Measurements from ENCODE around the gene CCL28. TPM values are rescaled to one million over a fixed set of nuclear protein-coding genes. Genes with fewer than 3 reads are reported as not detected.

CCL28 gene
- total and polyA plus RNA-seq, 2 of the 13 experiments (the other 11 are each of a cell fraction or from before 2014, with no cell fraction given) = 0.03 TPM; not detected in 1

GRCh38 chr5:43370352-43370751, 41.8 kb downstream of the CCL28 start:
- intact Hi-C loops (cut with micrococcal nuclease; ENCODE audit: unreplicated experiment) (no loop called here), in situ Hi-C loops (cut with HindIII; ENCODE audit: extremely low pct_ligation_motif_present, low pct_unique_long_range_greater_than_20kb) (no loop called here)
- no peaks in the 10 kb centered on the region for H3K79me2 ChIP-seq (ENCODE audit: insufficient read depth, low read length)
- H2AFZ ChIP-seq (ENCODE audit: low read length) = no peak overlapping the region
- H3K27ac ChIP-seq (ENCODE audit: extremely low read length, insufficient read depth, low read length) = no peak overlapping the region
- no peaks in the 10 kb centered on the region for H3K9me3 ChIP-seq (ENCODE audit: low read length)
- no peaks in the 10 kb centered on the region for H3K36me3 ChIP-seq (replicated peaks in 1 of 2; ENCODE audit: control insufficient read depth in 1 of 2, insufficient read depth in 2 of 2, low read length in 2 of 2)
- no peaks in the 10 kb centered on the region for H3K27me3 ChIP-seq (ENCODE audit: control insufficient read depth in 1 of 2, insufficient read depth in 2 of 2, low read length in 2 of 2)
- ATAC-seq (no peak), DNase-seq (ENCODE audit: low spot score) (no peak), FAIRE-seq (no peak)
- H3K4me1 ChIP-seq (ENCODE audit: insufficient read depth, low read length) = peaks cover 19% of the 10 kb centered on the region
- no peak overlapping the region for H3K4me3 ChIP-seq (replicated peaks in 1 of 3; ENCODE audit: insufficient read depth in 1 of 3, low read depth in 2 of 3, low read length in 3 of 3)
- 95% methylated on average over 1 of the region's 1 CpG for WGBS (ENCODE audit: low lambda C conversion rate)
- no TSS peak for BruUV-seq (replicated peaks)
- CTCF ChIA-PET (ENCODE audit: low intra/inter-chr PET ratio, low total read pairs) = no interaction called here
- no peaks in the 10 kb centered on the region for H4K20me1 ChIP-seq (ENCODE audit: insufficient read depth, low read length)
- POLR2A ChIA-PET = no interaction called here
- no peak for TF ChIP-seq RBAK (CRISPR knock-in tag; IDR thresholded peaks at IDR 0.05)
- no peak for TF ChIP-seq ZXDC (CRISPR knock-in tag; IDR thresholded peaks at IDR 0.05)
- no peak for TF ChIP-seq AHR (CRISPR knock-in tag; IDR thresholded peaks at IDR 0.05)
- no peak for TF ChIP-seq FOXK1 (CRISPR knock-in tag; IDR thresholded peaks at IDR 0.05; ENCODE audit: borderline replicate concordance, low read depth)
- no peak for TF ChIP-seq MZF1 (CRISPR knock-in tag; IDR thresholded peaks at IDR 0.05; ENCODE audit: borderline replicate concordance)
- TF ChIP-seq ZNF549 (CRISPR knock-in tag; IDR thresholded peaks at IDR 0.05) = no peak
- TF ChIP-seq ZSCAN31 (CRISPR knock-in tag; IDR thresholded peaks at IDR 0.05; ENCODE audit: low read depth) = no peak
- no peak overlapping the region for H3K4me2 ChIP-seq (ENCODE audit: low read depth, low read length)
- H3K9ac ChIP-seq (ENCODE audit: insufficient read depth, low read depth, low read length) = no peak overlapping the region

- BruUV-seq (replicated peaks) = no TSS peak
- Histone ChIP-seq H3K27ac (ENCODE audit: extremely low read length, insufficient read depth, low read length) (no peak overlapping the region), H3K36me3 (replicated peaks in 1 of 2; ENCODE audit: control insufficient read depth in 1 of 2, insufficient read depth in 2 of 2, low read length in 2 of 2) (no peaks in the 10 kb centered on the region), H3K27me3 (ENCODE audit: control insufficient read depth in 1 of 2, insufficient read depth in 2 of 2, low read length in 2 of 2) (no peaks in the 10 kb centered on the region), H3K4me2 (ENCODE audit: low read depth, low read length) (no peak overlapping the region), H3K4me1 (ENCODE audit: insufficient read depth, low read length) (peaks cover 19% of the 10 kb centered on the region), H3K79me2 (ENCODE audit: insufficient read depth, low read length) (no peaks in the 10 kb centered on the region), H3K4me3 (replicated peaks in 1 of 3; ENCODE audit: insufficient read depth in 1 of 3, low read depth in 2 of 3, low read length in 3 of 3) (no peak overlapping the region), H4K20me1 (ENCODE audit: insufficient read depth, low read length) (no peaks in the 10 kb centered on the region), H3K9me3 (ENCODE audit: low read length) (no peaks in the 10 kb centered on the region), H3K9ac (ENCODE audit: insufficient read depth, low read depth, low read length) (no peak overlapping the region), H2AFZ (ENCODE audit: low read length) (no peak overlapping the region)
- DNase-seq (ENCODE audit: low spot score) (no peak), ATAC-seq (no peak), FAIRE-seq (no peak)
- no peak for TF ChIP-seq ZBTB39 (CRISPR knock-in tag; IDR thresholded peaks at IDR 0.05)
- no peak for TF ChIP-seq HMG20B (CRISPR knock-in tag; conservative IDR thresholded peaks at IDR 0.05)
- TF ChIP-seq NKX3-1 (CRISPR knock-in tag; IDR thresholded peaks at IDR 0.05) = no peak
- no peak for TF ChIP-seq ZNF180 (CRISPR knock-in tag; IDR thresholded peaks at IDR 0.05; ENCODE audit: borderline replicate concordance, low read depth)
- TF ChIP-seq SIN3A (IDR thresholded peaks at IDR 0.05; ENCODE audit: borderline replicate concordance, low read depth, low read length) = no peak
- no peak for TF ChIP-seq STAT5B (CRISPR knock-in tag; IDR thresholded peaks at IDR 0.05)
- no peak for TF ChIP-seq HNRNPL (IDR thresholded peaks at IDR 0.05; ENCODE audit: low read depth, low read length)
- no peak for TF ChIP-seq KDM5A (IDR thresholded peaks at IDR 0.05; ENCODE audit: borderline replicate concordance, low read length)
- no peak for TF ChIP-seq MTA1 (CRISPR knock-in tag; IDR thresholded peaks at IDR 0.05; ENCODE audit: borderline replicate concordance)
- no peak for TF ChIP-seq ZNF274 (CRISPR knock-in tag; IDR thresholded peaks at IDR 0.05)
- TF ChIP-seq ERF (CRISPR knock-in tag; IDR thresholded peaks at IDR 0.05) = no peak
- POLR2A ChIA-PET = no interaction called here
- CTCF ChIA-PET (ENCODE audit: low intra/inter-chr PET ratio, low total read pairs) = no interaction called here
- in situ Hi-C loops (cut with HindIII; ENCODE audit: extremely low pct_ligation_motif_present, low pct_unique_long_range_greater_than_20kb) (no loop called here), intact Hi-C loops (cut with micrococcal nuclease; ENCODE audit: unreplicated experiment) (no loop called here)
Observed at GRCh38 chr5:43369651-43370050, 42.5 kb downstream of the CCL28 start.

All from HepG2 (cell line).